ENCODE data around the gene SLC15A5. TPM values are rescaled to one million over a fixed set of nuclear protein-coding genes. Genes with fewer than 3 reads are reported as not detected.

SLC15A5 gene
- total RNA-seq, 3 donors from 2014 or later (not counting 1 experiment from before 2014, with no cell fraction given) = not detected

DNA sequence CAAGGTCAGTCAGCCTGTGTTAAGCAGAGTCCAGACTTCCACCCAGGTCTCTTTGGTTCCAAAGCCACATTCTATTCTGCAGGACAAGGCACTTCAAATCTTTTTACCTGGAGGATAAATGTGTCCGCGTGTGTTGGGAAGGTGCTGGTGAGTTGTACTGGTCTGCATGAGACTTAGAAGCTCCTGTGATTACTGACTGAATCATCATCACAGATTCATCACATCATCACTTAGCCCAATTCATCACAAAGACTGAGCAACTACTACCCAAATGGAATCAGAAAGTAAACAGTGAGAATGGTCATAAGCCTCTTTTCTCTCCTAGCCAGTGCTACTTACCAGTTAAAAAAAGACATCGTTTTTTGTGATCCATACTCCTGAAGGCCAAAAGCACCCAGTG lies 5.3 kb downstream of the SLC15A5 start:
- TF ChIP-seq, protein P1, sequence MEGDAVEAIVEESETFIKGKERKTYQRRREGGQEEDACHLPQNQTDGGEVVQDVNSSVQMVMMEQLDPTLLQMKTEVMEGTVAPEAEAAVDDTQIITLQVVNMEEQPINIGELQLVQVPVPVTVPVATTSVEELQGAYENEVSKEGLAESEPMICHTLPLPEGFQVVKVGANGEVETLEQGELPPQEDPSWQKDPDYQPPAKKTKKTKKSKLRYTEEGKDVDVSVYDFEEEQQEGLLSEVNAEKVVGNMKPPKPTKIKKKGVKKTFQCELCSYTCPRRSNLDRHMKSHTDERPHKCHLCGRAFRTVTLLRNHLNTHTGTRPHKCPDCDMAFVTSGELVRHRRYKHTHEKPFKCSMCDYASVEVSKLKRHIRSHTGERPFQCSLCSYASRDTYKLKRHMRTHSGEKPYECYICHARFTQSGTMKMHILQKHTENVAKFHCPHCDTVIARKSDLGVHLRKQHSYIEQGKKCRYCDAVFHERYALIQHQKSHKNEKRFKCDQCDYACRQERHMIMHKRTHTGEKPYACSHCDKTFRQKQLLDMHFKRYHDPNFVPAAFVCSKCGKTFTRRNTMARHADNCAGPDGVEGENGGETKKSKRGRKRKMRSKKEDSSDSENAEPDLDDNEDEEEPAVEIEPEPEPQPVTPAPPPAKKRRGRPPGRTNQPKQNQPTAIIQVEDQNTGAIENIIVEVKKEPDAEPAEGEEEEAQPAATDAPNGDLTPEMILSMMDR (IDR thresholded peaks at IDR 0.05) = no peak
- intact Hi-C loops (cut with micrococcal nuclease) = no loop called here
- no peaks in the 10 kb centered on the region for H3K36me3 Mint-ChIP-seq

DNA sequence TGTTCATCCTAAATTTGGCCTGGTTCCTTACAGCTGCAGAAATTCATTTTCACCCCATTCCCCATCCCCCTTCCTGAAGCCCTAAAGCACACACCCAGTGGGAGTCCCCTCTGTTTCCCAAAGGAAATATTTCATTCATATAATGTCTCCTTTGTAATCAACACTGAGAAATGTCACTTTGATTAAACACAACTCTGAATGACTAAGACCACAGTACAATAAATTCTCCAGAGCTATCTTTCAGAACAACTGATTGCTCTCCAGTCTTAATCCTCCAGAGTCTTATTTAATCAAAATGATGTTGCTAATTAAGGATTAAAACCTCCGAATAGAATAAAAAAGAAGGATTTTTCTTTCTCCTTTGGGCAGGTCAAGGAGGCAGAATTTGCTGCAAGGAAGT lies 6.4 kb downstream of the SLC15A5 start:
- no peaks in the 10 kb centered on the region for H3K4me1 Mint-ChIP-seq
- 89% methylated on average over 1 of the region's 1 CpG for WGBS (ENCODE audit: insufficient coverage)
- H3K27me3 Mint-ChIP-seq (ENCODE audit: low read depth in 2 of 2) = no peaks in the 10 kb centered on the region
- Histone ChIP-seq H3K36me3 (ENCODE audit: control insufficient read depth, insufficient read depth, low read length) (no peaks in the 10 kb centered on the region), H3K27ac (ENCODE audit: low read length) (no peak overlapping the region), H3K9me3 (ENCODE audit: control insufficient read depth, insufficient read depth, low read length) (no peaks in the 10 kb centered on the region), H3K27me3 (ENCODE audit: control insufficient read depth, insufficient read depth, low read length) (no peaks in the 10 kb centered on the region), H3K4me3 (ENCODE audit: low read length) (no peak overlapping the region), H3K4me1 (ENCODE audit: control insufficient read depth, insufficient read depth, low read length) (no peaks in the 10 kb centered on the region)
- intact Hi-C loops (cut with micrococcal nuclease) = no loop called here
- H3K9me3 Mint-ChIP-seq = peaks cover 7 to 8% of the 10 kb centered on the region in 2 donors
- no peak overlapping the region for H3K27ac Mint-ChIP-seq
- DNase-seq (no peak), ATAC-seq (no peak)
- no peaks in the 10 kb centered on the region for H3K36me3 Mint-ChIP-seq
- TF ChIP-seq, protein P1 (IDR thresholded peaks at IDR 0.05) = no peak
- no peak overlapping the region for H3K4me3 Mint-ChIP-seq

More for the DNA sequence above, 5.3 kb downstream of the SLC15A5 start:
- no peaks in the 10 kb centered on the region for H3K4me1 Mint-ChIP-seq
- no peaks in the 10 kb centered on the region for H3K36me3 ChIP-seq (ENCODE audit: control insufficient read depth, insufficient read depth, low read length)
- 87% methylated on average over 3 of the region's 3 CpGs for WGBS (ENCODE audit: insufficient coverage)
- no peak overlapping the region for H3K27ac Mint-ChIP-seq
- no peaks in the 10 kb centered on the region for H3K27me3 Mint-ChIP-seq (ENCODE audit: low read depth in 2 of 2)
- H3K27ac ChIP-seq (ENCODE audit: low read length) = no peak overlapping the region
- peaks cover 11 to 12% of the 10 kb centered on the region in 2 donors for H3K9me3 Mint-ChIP-seq
- no peaks in the 10 kb centered on the region for H3K9me3 ChIP-seq (ENCODE audit: control insufficient read depth, insufficient read depth, low read length)
- H3K27me3 ChIP-seq (ENCODE audit: control insufficient read depth, insufficient read depth, low read length) = no peaks in the 10 kb centered on the region
- no peak for DNase-seq
- no peak overlapping the region for H3K4me3 Mint-ChIP-seq
- H3K4me1 ChIP-seq (ENCODE audit: control insufficient read depth, insufficient read depth, low read length) = no peaks in the 10 kb centered on the region
- ATAC-seq = no peak
- no peak overlapping the region for H3K4me3 ChIP-seq (ENCODE audit: low read length)

DNA sequence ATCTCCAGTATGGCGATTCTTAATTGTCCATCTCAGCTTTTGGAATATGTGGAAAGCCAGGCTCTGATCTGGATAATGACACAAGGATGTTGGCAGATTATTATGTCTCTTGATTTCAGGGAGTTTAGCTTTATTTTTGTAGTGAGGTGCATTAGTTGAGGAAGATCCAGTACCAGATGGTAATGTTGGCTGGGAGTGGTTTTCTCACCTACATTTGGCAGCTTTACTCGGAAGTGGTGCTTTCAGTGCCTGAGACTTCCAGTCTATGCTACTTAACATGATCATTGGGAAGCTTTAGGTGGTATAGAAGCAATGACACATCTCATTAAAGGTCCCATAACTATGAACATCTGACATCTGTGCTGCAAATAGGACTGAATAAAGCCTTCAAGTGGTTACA lies 7.5 kb downstream of the SLC15A5 start:
- Mint-ChIP-seq H3K27ac (no peak overlapping the region), H3K4me1 (no peaks in the 10 kb centered on the region), H3K36me3 (no peaks in the 10 kb centered on the region), H3K4me3 (no peak overlapping the region), H3K9me3 (peaks cover 6% of the 10 kb centered on the region in 2 donors), H3K27me3 (ENCODE audit: low read depth in 2 of 2) (no peaks in the 10 kb centered on the region)
- Histone ChIP-seq H3K27ac (ENCODE audit: low read length) (no peak overlapping the region), H3K27me3 (ENCODE audit: control insufficient read depth, insufficient read depth, low read length) (no peaks in the 10 kb centered on the region), H3K4me1 (ENCODE audit: control insufficient read depth, insufficient read depth, low read length) (no peaks in the 10 kb centered on the region), H3K36me3 (ENCODE audit: control insufficient read depth, insufficient read depth, low read length) (no peaks in the 10 kb centered on the region), H3K9me3 (ENCODE audit: control insufficient read depth, insufficient read depth, low read length) (no peaks in the 10 kb centered on the region), H3K4me3 (ENCODE audit: low read length) (no peak overlapping the region)
- 79% methylated on average over 2 of the region's 2 CpGs for WGBS (ENCODE audit: insufficient coverage)
- intact Hi-C loops (cut with micrococcal nuclease) = no loop called here
- TF ChIP-seq, protein P1 (IDR thresholded peaks at IDR 0.05) = no peak
- no peak for DNase-seq
- ATAC-seq = no peak

DNA sequence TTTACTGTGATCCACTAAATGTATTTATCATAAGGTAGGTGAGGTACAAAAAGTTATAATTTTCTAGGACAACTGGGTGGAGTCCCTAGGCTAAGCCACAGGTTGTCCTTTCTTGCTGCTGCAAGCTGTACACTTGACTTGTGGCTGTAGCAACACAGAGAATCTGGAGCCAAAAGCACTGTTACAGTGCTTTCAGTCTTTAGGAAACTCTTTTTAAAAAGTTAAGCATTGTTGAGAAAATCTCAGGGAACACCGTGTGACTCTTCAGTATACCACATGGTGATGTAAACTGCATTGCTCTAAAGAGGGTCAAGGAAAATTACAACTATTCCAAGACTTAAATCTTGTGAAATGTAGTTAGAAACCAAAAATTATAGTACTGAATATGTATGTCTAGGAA lies 11.4 kb downstream of the SLC15A5 start:
- TF ChIP-seq, protein P1 (IDR thresholded peaks at IDR 0.05) = no peak
- peaks cover 8% of the 10 kb centered on the region for H3K9me3 ChIP-seq (ENCODE audit: control insufficient read depth, insufficient read depth, low read length)
- no peaks in the 10 kb centered on the region for H3K27me3 Mint-ChIP-seq (ENCODE audit: low read depth in 2 of 2)
- no peaks in the 10 kb centered on the region for H3K4me1 Mint-ChIP-seq
- H3K4me3 ChIP-seq (ENCODE audit: low read length) = no peak overlapping the region
- H3K4me3 Mint-ChIP-seq = no peak overlapping the region
- no peaks in the 10 kb centered on the region for H3K4me1 ChIP-seq (ENCODE audit: control insufficient read depth, insufficient read depth, low read length)
- intact Hi-C loops (cut with micrococcal nuclease) = no loop called here
- no peak for ATAC-seq
- H3K9me3 Mint-ChIP-seq = peaks cover 10 to 13% of the 10 kb centered on the region in 2 donors
- no peaks in the 10 kb centered on the region for H3K36me3 Mint-ChIP-seq
- no peaks in the 10 kb centered on the region for H3K27me3 ChIP-seq (ENCODE audit: control insufficient read depth, insufficient read depth, low read length)
- no peak for DNase-seq
- no peak overlapping the region for H3K27ac Mint-ChIP-seq
- no peak overlapping the region for H3K27ac ChIP-seq (ENCODE audit: low read length)
- H3K36me3 ChIP-seq (ENCODE audit: control insufficient read depth, insufficient read depth, low read length) = no peaks in the 10 kb centered on the region
- 40% methylated on average over 1 of the region's 1 CpG for WGBS (ENCODE audit: insufficient coverage)

All from natural killer cell (primary cell).